ENCODE measurements around the gene TEX22.

Gene TEX22

GRCh38 chr14:105422695-105423487 lies 24.6 kb downstream of the TEX22 start:
- no peaks in the 10 kb centered on the region for H3K27me3 ChIP-seq (ENCODE audit: insufficient read depth, low read length, poor library complexity, severe bottlenecking)
- H3F3A ChIP-seq (ENCODE audit: low read depth) = no peaks in the 10 kb centered on the region
- H3K4me1 ChIP-seq (ENCODE audit: insufficient read depth, low read length, poor library complexity, severe bottlenecking) = peaks cover 33% of the 10 kb centered on the region
- no peak overlapping the region for H2AFZ ChIP-seq (ENCODE audit: low read length)
- peak overlapping the region; percentile 100 for H3K4me2 ChIP-seq (ENCODE audit: low read depth, low read length, poor library complexity, severe bottlenecking)
- TF ChIP-seq CTCF (conservative IDR thresholded peaks at IDR 0.05; ENCODE audit: low read length) (no peak), EZH2phosphoT487 (IDR thresholded peaks at IDR 0.05; ENCODE audit: borderline replicate concordance) (no peak)
- H3K9me3 ChIP-seq (ENCODE audit: insufficient read depth, low read depth, low read length) = no peaks in the 10 kb centered on the region
- peak overlapping the region; percentile 91 for H3K4me3 ChIP-seq (ENCODE audit: low read length, poor library complexity, severe bottlenecking)
- peaks cover 91% of the 10 kb centered on the region for H3K79me2 ChIP-seq (ENCODE audit: insufficient read depth, low read length)
- H3K9ac ChIP-seq (ENCODE audit: low read depth, low read length, poor library complexity, severe bottlenecking) = peak overlapping the region; percentile 93
- peaks cover 3% of the 10 kb centered on the region; the same call in 1 of the 2 replicates for H3K36me3 ChIP-seq (ENCODE audit: insufficient read depth, low read length)
- peaks cover 69% of the 10 kb centered on the region for H4K20me1 ChIP-seq (ENCODE audit: insufficient read depth, low read length, poor library complexity, severe bottlenecking)
- no peaks in the 10 kb centered on the region for H3K9me2 ChIP-seq (replicated peaks; ENCODE audit: low read depth, low read length)

- Histone ChIP-seq H3K79me2 (ENCODE audit: insufficient read depth, low read length) (peaks cover 94% of the 10 kb centered on the region), H3K4me2 (ENCODE audit: low read depth, low read length, poor library complexity, severe bottlenecking) (peak overlapping the region; percentile 100), H3K36me3 (ENCODE audit: insufficient read depth, low read length) (peaks cover 3% of the 10 kb centered on the region; the same call in 1 of the 2 replicates), H4K20me1 (ENCODE audit: insufficient read depth, low read length, poor library complexity, severe bottlenecking) (peaks cover 76% of the 10 kb centered on the region), H3K4me1 (ENCODE audit: insufficient read depth, low read length, poor library complexity, severe bottlenecking) (peaks cover 29% of the 10 kb centered on the region), H3F3A (ENCODE audit: low read depth) (no peaks in the 10 kb centered on the region), H3K4me3 (ENCODE audit: low read length, poor library complexity, severe bottlenecking) (peak overlapping the region; percentile 25), H3K9me2 (replicated peaks; ENCODE audit: low read depth, low read length) (no peaks in the 10 kb centered on the region), H3K9me3 (ENCODE audit: insufficient read depth, low read depth, low read length) (no peaks in the 10 kb centered on the region), H3K27me3 (ENCODE audit: insufficient read depth, low read length, poor library complexity, severe bottlenecking) (no peaks in the 10 kb centered on the region), H2AFZ (ENCODE audit: low read length) (no peak overlapping the region), H3K9ac (ENCODE audit: low read depth, low read length, poor library complexity, severe bottlenecking) (no peak overlapping the region)
- no peak for TF ChIP-seq CTCF (conservative IDR thresholded peaks at IDR 0.05; ENCODE audit: low read length)
- TF ChIP-seq EZH2phosphoT487 (IDR thresholded peaks at IDR 0.05; ENCODE audit: borderline replicate concordance) = no peak
Observed at GRCh38 chr14:105423488-105424195, 25.3 kb downstream of the TEX22 start.

- peaks cover 80% of the 10 kb centered on the region for H4K20me1 ChIP-seq (ENCODE audit: insufficient read depth, low read length, poor library complexity, severe bottlenecking)
Observed at GRCh38 chr14:105424861-105425260, 26.5 kb downstream of the TEX22 start.

More at GRCh38 chr14:105424861-105425260, 26.5 kb downstream of the TEX22 start:
- Histone ChIP-seq H3K4me2 (ENCODE audit: low read depth, low read length, poor library complexity, severe bottlenecking) (no peak overlapping the region), H3F3A (ENCODE audit: low read depth) (no peaks in the 10 kb centered on the region), H2AFZ (ENCODE audit: low read length) (no peak overlapping the region), H3K4me3 (ENCODE audit: low read length, poor library complexity, severe bottlenecking) (no peak overlapping the region), H3K9ac (ENCODE audit: low read depth, low read length, poor library complexity, severe bottlenecking) (no peak overlapping the region), H3K9me3 (ENCODE audit: insufficient read depth, low read depth, low read length) (no peaks in the 10 kb centered on the region), H3K27me3 (ENCODE audit: insufficient read depth, low read length, poor library complexity, severe bottlenecking) (no peaks in the 10 kb centered on the region), H3K79me2 (ENCODE audit: insufficient read depth, low read length) (peaks cover 92% of the 10 kb centered on the region), H3K9me2 (replicated peaks; ENCODE audit: low read depth, low read length) (no peaks in the 10 kb centered on the region), H3K36me3 (ENCODE audit: insufficient read depth, low read length) (peaks cover 3% of the 10 kb centered on the region; the same call in 1 of the 2 replicates), H3K4me1 (ENCODE audit: insufficient read depth, low read length, poor library complexity, severe bottlenecking) (peaks cover 25% of the 10 kb centered on the region)
- TF ChIP-seq EZH2phosphoT487 (IDR thresholded peaks at IDR 0.05; ENCODE audit: borderline replicate concordance) (no peak), CTCF (conservative IDR thresholded peaks at IDR 0.05; ENCODE audit: low read length) (no peak)

All from Loucy (cell line).